D721Med (cell line): ENCODE measurements around the gene HNRNPUL1.

ENCODE experiments used
- DNase-seq: peaks from one replicate; pipeline ENCODE4 v3.0.0; 2011; ENCODE audit warnings: low spot score; ENCODE audit not compliant: insufficient read length
- FAIRE-seq: peaks from 2 replicates; lab custom pipeline; 2011; peaks lifted over from hg19 to GRCh38; lab: Jason Lieb, UNC
- TF ChIP-seq, protein P1 (sequence below): IDR thresholded peaks from 2 replicates; pipeline ENCODE4 v1.5.1; 2012; ENCODE audit warnings: mild to moderate bottlenecking, control low read depth; ENCODE audit not compliant: insufficient read depth; ENCODE audit errors: missing control alignments

The HNRNPUL1 gene

DNA sequence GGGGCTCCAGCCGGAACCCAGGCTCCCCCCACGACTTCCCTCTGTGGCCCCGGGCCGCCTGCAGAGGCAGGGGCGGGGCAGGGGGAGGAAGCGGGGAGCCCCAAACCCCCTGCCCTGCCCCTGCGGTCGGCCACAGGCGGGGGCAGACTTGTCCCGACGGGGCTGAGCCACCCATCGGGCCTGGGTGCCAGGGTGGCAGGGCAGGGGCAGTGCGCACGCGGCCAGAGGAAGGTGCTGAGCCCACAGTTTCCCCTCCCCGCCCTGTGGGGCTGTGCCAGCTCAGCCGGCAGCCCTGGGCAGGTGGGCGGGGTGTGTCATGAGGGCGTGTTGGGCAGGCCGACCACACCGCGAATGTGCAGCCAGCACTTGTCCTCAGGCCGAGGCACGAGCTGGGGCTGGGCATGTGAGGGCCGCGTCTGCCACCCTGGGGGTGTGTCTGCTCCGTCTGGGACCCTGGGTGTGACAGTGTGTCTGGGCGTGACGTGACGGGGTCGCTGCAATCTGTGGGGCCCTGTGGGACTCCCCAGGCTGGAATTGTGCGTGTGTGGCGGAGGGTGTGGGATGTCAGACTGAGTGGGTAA is 63.5 kb downstream of the HNRNPUL1 start:
- DNase-seq (no peak), FAIRE-seq (no peak)
- TF ChIP-seq, protein P1, sequence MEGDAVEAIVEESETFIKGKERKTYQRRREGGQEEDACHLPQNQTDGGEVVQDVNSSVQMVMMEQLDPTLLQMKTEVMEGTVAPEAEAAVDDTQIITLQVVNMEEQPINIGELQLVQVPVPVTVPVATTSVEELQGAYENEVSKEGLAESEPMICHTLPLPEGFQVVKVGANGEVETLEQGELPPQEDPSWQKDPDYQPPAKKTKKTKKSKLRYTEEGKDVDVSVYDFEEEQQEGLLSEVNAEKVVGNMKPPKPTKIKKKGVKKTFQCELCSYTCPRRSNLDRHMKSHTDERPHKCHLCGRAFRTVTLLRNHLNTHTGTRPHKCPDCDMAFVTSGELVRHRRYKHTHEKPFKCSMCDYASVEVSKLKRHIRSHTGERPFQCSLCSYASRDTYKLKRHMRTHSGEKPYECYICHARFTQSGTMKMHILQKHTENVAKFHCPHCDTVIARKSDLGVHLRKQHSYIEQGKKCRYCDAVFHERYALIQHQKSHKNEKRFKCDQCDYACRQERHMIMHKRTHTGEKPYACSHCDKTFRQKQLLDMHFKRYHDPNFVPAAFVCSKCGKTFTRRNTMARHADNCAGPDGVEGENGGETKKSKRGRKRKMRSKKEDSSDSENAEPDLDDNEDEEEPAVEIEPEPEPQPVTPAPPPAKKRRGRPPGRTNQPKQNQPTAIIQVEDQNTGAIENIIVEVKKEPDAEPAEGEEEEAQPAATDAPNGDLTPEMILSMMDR = no peak

DNA sequence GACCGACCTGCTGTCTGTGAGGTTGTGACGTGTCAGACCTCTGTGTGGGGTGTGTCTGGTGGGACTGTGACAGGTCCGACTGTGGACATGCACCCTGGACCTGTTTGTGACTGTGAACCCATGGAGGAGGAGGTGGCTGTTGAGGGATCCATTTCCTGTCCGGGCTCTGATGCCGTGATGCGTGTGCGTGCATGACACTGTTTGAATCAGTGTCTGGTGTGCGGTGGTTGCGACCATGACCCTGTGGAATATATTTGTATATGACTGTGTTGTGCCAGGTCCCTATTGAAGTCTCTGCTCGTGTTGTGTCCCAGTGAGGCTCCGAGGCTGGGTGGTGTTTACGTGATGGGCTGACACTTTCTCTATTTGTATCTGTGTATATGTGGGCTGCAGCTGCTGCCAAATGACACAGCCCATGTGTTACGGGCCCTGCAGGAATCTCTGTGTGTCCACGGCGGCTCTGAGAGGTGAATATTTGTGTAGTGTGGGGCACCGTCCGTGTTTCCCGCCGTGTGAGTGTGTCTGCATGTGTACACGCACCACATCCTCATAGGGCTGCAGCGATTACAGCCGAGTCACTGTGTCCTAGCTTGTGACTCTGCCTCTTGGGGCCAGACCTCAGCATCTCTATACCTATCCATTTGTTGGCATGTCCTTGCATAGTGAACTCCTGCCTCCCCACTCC is 64.1 kb downstream of the HNRNPUL1 start:
- DNase-seq = no peak
- TF ChIP-seq, protein P1 = no peak
- FAIRE-seq = no peak

DNA sequence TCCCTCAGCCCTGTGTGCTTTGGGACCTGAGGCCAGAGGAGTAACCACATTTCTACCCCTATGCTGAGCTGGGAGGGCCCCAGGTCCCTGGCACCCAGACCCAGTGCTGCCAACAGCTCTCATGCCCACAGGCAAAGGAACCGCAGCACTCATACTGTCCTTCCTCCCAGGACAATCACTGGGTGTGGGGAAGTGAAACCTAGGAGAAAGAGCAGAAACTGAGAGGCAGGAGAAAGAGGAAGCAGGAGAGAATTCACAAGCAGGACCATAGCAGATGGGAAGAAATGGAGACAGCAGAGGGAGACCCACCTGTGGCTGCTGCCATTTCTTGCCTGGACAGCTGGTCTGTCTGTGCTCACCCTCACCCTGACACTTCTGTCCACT is 64.7 kb downstream of the HNRNPUL1 start:
- FAIRE-seq (no peak), DNase-seq (no peak)
- TF ChIP-seq, protein P1 = no peak

DNA sequence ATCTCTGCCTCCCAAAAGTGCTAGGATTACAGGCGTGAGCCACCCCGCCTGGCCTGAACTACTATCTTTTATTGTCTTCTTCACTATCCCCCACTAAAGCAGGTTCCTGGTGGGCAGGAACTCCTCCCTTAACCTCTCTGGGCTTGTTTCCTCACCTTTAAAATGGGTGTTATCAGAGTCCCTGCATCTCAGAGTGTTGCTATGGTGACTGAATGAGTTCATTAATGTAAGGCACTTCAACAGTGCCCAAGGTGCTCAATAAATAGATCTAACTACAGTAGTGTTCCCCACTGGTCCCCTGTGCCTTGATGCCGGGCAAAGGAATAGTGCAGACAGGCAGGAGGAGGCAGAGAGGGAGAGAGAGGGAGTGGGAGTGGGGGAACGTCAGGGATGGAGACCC is 66.3 kb downstream of the HNRNPUL1 start:
- FAIRE-seq (no peak), DNase-seq (no peak)
- TF ChIP-seq, protein P1 = no peak

- FAIRE-seq (no peak), DNase-seq (no peak)
- TF ChIP-seq, protein P1 = no peak
These were observed 66.9 kb downstream of the HNRNPUL1 start for GRCh38 chr19:41330946-41331678.

DNA sequence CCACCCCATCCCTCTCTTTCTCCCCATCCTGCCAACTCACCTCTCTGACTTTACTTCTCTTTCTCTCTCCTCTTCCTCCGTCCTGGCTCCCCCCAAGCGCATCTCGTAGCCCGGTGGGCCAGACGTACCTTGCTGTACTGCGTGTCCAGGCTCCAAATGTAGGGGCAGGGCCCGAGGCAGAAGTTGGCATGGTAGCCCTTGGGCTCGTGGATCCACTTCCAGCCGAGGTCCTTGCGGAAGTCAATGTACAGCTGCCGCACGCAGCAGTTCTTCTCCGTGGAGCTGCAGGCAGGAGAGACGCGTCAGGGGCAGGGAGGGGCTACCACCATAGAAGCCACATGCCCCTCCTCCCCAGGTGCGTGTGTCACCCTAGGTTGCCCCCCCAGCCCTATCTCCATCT is 67.8 kb downstream of the HNRNPUL1 start:
- DNase-seq = no peak
- no peak for FAIRE-seq
- TF ChIP-seq, protein P1 = no peak
